ENCODE data around the gene BCOR.

DNA sequence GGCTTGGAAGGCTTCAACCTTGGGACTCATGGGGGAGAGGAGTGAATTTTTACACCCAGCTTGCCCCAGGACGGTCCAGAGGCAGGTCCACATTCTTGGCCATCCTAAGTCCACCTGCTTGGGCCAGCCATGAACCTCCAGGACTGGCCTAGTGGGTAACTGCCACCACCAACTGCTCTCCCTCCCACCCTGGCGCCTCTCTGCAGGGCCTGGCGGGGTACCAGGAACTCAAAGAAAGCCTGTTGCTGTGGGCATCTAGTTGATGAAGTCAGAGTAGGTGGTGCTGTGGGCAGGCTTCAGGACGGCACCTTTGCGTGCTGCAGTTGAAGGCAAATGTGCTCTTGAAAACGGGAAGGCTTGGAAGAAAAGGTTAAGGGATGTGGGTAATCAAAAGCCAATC, 12.0 kb downstream of the BCOR start:
- TF ChIP-seq EZH2 (IDR thresholded peaks at IDR 0.05; ENCODE audit: low read length, unreplicated experiment) (no peak), EZH2phosphoT487 (IDR thresholded peaks at IDR 0.05; ENCODE audit: borderline replicate concordance, low read length) (no peak)
- TF ChIP-seq, protein P1, sequence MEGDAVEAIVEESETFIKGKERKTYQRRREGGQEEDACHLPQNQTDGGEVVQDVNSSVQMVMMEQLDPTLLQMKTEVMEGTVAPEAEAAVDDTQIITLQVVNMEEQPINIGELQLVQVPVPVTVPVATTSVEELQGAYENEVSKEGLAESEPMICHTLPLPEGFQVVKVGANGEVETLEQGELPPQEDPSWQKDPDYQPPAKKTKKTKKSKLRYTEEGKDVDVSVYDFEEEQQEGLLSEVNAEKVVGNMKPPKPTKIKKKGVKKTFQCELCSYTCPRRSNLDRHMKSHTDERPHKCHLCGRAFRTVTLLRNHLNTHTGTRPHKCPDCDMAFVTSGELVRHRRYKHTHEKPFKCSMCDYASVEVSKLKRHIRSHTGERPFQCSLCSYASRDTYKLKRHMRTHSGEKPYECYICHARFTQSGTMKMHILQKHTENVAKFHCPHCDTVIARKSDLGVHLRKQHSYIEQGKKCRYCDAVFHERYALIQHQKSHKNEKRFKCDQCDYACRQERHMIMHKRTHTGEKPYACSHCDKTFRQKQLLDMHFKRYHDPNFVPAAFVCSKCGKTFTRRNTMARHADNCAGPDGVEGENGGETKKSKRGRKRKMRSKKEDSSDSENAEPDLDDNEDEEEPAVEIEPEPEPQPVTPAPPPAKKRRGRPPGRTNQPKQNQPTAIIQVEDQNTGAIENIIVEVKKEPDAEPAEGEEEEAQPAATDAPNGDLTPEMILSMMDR (conservative IDR thresholded peaks at IDR 0.05; ENCODE audit: low read depth, low read length): no peak
